ENCODE measurements around the gene GPA33. TPM values are rescaled to one million over a fixed set of nuclear protein-coding genes. Genes with fewer than 3 reads are reported as not detected.

The GPA33 gene
- total RNA-seq, 2 donors from 2014 or later = 0.31 to 0.32 TPM

DNA sequence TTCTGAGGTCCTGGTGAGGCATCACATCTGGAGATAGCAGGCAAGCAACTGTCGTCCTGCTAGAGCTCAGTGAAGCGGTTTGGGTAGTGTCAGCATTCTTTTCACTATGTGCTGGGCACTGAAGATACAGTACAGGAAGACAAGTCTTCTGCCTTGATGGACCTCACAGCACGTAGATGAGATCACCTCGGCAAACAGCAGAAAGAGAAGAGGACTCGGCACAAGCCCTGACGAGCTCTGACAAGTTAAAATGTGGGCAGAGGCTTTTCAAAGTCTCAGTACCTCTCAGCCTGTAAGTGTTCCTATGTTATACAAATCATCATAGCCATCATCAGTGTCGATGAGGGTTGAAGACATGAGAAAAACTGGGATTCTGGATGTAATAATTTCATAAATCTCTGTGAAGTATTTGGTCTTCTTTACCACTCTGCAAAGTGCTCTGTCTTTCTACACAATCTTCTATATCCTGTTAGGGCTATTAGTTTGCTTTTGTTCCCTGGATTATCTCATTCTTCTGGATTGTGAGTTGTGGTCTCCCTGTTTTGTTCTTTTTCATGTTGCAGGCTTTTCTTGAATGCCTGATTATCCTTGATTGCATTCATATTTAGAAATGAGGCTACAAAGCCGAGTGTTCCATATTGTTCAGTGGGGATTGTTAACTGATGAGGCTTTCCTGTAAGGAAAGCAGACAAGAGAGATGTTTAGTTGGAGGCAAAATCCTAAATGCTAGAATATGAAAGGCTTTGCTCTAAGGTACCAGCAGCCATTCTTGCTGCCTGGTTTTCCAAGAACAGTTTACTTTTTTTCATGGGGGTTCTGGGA is 76.9 kb downstream of the GPA33 start:
- DNase-seq (no peak), ATAC-seq (no peak)
- intact Hi-C loops (cut with DNase I) = no loop called here

- DNase-seq (no peak), ATAC-seq (no peak)
- intact Hi-C loops (cut with DNase I) = no loop called here
Measured at GRCh38 chr1:167012570-167012969, 77.6 kb downstream of the GPA33 start.

DNA sequence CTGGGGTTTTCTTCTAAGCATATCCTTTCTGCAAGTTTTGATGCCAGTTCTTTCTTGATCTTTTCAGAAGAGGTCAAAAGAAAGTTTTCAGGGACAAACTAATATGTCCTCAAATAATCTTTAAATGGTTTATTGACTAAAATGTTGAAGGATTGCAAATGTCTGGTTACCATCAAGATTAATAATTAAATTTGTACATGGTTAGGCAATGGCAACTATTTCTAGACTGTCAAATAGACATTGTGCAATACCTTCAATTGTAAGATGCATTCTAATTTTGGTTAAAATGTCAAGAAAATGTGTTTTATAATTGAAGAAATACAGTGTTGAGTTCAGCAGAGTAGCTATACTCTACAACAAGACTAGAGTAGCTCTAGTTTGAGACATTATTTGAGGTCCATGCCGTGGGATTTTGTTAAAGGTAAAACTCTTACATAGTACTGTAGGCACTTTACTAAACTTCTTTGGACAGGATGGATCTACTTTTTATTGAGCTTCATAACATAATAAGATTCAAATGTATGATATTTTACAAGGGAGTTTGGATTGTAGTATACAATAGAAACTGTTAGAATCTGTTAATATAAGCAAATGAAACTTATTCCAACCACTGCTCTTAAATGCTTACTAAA is 78.5 kb downstream of the GPA33 start:
- intact Hi-C loops (cut with DNase I) = no loop called here
- ATAC-seq (no peak), DNase-seq (no peak)

GRCh38 chr1:167003711-167004110 is 86.5 kb downstream of the GPA33 start:
- intact Hi-C loops (cut with DNase I) = no loop called here
- ATAC-seq = no peak
- DNase-seq = no peak

Other genes starting within 250 kb of the GPA33 start
- gene TADA1, start 214.1 kb downstream of the GPA33 start, total RNA-seq = 1 to 10 TPM; 9.4 TPM
- 1 to 10 TPM; 3.2 to 7.3 TPM for gene ILDR2, start 114.8 kb downstream of the GPA33 start, total RNA-seq
- 1 to 10 TPM; 2.9 to 5.8 TPM for gene MAEL, start 101.1 kb downstream of the GPA33 start, total RNA-seq
- 10 to 100 TPM; 80.0 to 87.4 TPM for gene STYXL2, start 3.7 kb upstream of the GPA33 start, total RNA-seq
- 1 to 10 TPM; 7.6 to 9.5 TPM for gene POU2F1, start 130.5 kb upstream of the GPA33 start, total RNA-seq

Measured in left cardiac atrium (tissue), 4 donors.